A549 (cell line): ENCODE data around the gene FBLN7. TPM values are rescaled to one million over a fixed set of nuclear protein-coding genes. Genes with fewer than 3 reads are reported as not detected.

Experiments
- ATAC-seq, 2 experiments: fragments of 200-7000 bp in 1 of 2; fragments of >200 bp in 1 of 2; cut with Nextera tagmentation in 1 of 2; cut with Tn5 transposase in 1 of 2; 3 replicates each; pipeline versions ENCODE4 v1.8.0 to v1.9.1; 2018 to 2020; ENCODE audit warnings: mild to moderate bottlenecking in 1 of 2, moderate library complexity in 1 of 2
- CTCF ChIA-PET: fragments of 300-600 bp; sonication (Branson Sonifier 250); formaldehyde crosslinking; extraction: SDS; loops from one replicate; lab custom pipeline; 2021; ENCODE audit warnings: antibody characterized with exemption, inconsistent platforms; lab: Yijun Ruan, JAX
- POLR2A ChIA-PET: fragments of 350-600 bp; formaldehyde crosslinking; extraction: SDS; loops from one replicate; lab custom pipeline; 2021; ENCODE audit warnings: antibody characterized with exemption, inconsistent platforms; lab: Yijun Ruan, JAX
- DNase-seq, 2 experiments: peaks; one replicate each; pipeline versions ENCODE4 v3.0.0 to v3.0.0-alpha.2; 2011 to 2016; ENCODE audit warnings: low read depth in 1 of 2, low spot score in 1 of 2
- FAIRE-seq: peaks from 2 replicates; lab custom pipeline; 2011; peaks lifted over from hg19 to GRCh38; lab: Jason Lieb, UNC
- H3K27ac ChIP-seq, 2 experiments: fragments of >200 bp; sonication (Bioruptor Twin); formaldehyde crosslinking; 3 replicates each; pipeline ENCODE4 v1.5.1; 2016 to 2017
- H3K4me1 ChIP-seq: fragments of >200 bp; sonication (Bioruptor Twin); formaldehyde crosslinking; 3 replicates; pipeline ENCODE4 v1.6.1; 2016
- H3K4me2 ChIP-seq: fragments of >200 bp; sonication (Bioruptor Twin); formaldehyde crosslinking; 3 replicates; pipeline ENCODE4 v1.6.1; 2016
- H3K4me3 ChIP-seq: fragments of >200 bp; sonication (Bioruptor Twin); formaldehyde crosslinking; 3 replicates; pipeline ENCODE4 v1.5.1; 2016
- H3K9me3 ChIP-seq: fragments of >200 bp; sonication (Bioruptor Twin); formaldehyde crosslinking; 3 replicates; pipeline ENCODE4 v1.6.1; 2016
- BHLHE40 ChIP-seq: IDR thresholded peaks from 2 replicates; pipeline ENCODE4 v1.6.1; 2012; ENCODE audit warnings: low read depth, low read length, inconsistent platforms
- EP300 ChIP-seq, 2 experiments: fragments of >200 bp; sonication (Bioruptor Twin); formaldehyde crosslinking; IDR thresholded peaks; 2 replicates in 1 of 2; 3 replicates in 1 of 2; pipeline ENCODE4 v1.6.1; 2016 to 2017
- FOSB ChIP-seq: fragments of 250-450 bp; sonication (Bioruptor Pico); IDR thresholded peaks from 2 replicates; pipeline ENCODE4 v1.5.0; 2020; ENCODE audit warnings: mild to moderate bottlenecking, moderate library complexity
- FOSL2 ChIP-seq, 2 experiments: fragments of 450-650 bp in 1 of 2; fragments of >200 bp in 1 of 2; sonication (Bioruptor Twin) in 1 of 2; formaldehyde crosslinking; IDR thresholded peaks; 2 replicates each; pipeline versions ENCODE4 v1.5.0 to v1.6.1; 2016 to 2020; ENCODE audit warnings: mild to moderate bottlenecking in 1 of 2, moderate library complexity in 1 of 2
- HDAC2 ChIP-seq: fragments of 200-600 bp; sonication (generic); IDR thresholded peaks from 2 replicates; pipeline ENCODE4 v1.6.1; 2016
- HEYL ChIP-seq: fragments of 250-450 bp; sonication (Bioruptor Pico); IDR thresholded peaks from 2 replicates; pipeline ENCODE4 v1.8.0; 2021; ENCODE audit warnings: mild to moderate bottlenecking, moderate library complexity
- HOXA7 ChIP-seq: fragments of 250-450 bp; sonication (Bioruptor Pico); IDR thresholded peaks from 2 replicates; pipeline ENCODE4 v1.5.0; 2020; ENCODE audit warnings: mild to moderate bottlenecking, moderate library complexity
- HOXB5 ChIP-seq: fragments of 250-450 bp; sonication (Bioruptor Pico); IDR thresholded peaks from 2 replicates; pipeline ENCODE4 v1.5.0; 2020; ENCODE audit warnings: mild to moderate bottlenecking, moderate library complexity
- JUN ChIP-seq, 2 experiments: fragments of >200 bp; sonication (Bioruptor Twin); formaldehyde crosslinking; IDR thresholded peaks; 2 replicates in 1 of 2; 3 replicates in 1 of 2; pipeline ENCODE4 v1.6.1; 2016 to 2017
- JUNB ChIP-seq: fragments of >200 bp; sonication (Bioruptor Twin); formaldehyde crosslinking; IDR thresholded peaks from 2 replicates; pipeline ENCODE4 v1.6.1; 2016
- KDM5A ChIP-seq: fragments of 200-600 bp; sonication (generic); IDR thresholded peaks from 2 replicates; pipeline ENCODE4 v1.6.1; 2016; ENCODE audit warnings: antibody characterized with exemption, mild to moderate bottlenecking
- MAZ ChIP-seq: fragments of 150-350 bp; IDR thresholded peaks from 2 replicates; pipeline ENCODE4 v1.6.1; 2014; ENCODE audit warnings: antibody characterized with exemption, low read depth, low read length, borderline replicate concordance
- MYC ChIP-seq: IDR thresholded peaks from 2 replicates; pipeline ENCODE4 v1.6.1; 2012; ENCODE audit warnings: mild to moderate bottlenecking, inconsistent platforms, low read length, improper control_type of control experiment, borderline replicate concordance
- NFE2L2 ChIP-seq: fragments of 150-350 bp; conservative IDR thresholded peaks from 2 replicates; pipeline ENCODE4 v1.6.1; 2014; ENCODE audit warnings: low read length
- RARB ChIP-seq: fragments of 250-450 bp; sonication (Bioruptor Pico); IDR thresholded peaks from 2 replicates; pipeline ENCODE4 v1.8.0; 2021; ENCODE audit warnings: mild to moderate bottlenecking, moderate library complexity
- RFX5 ChIP-seq: fragments of 450-650 bp; IDR thresholded peaks from 2 replicates; pipeline ENCODE4 v1.7.1; 2014; ENCODE audit warnings: antibody characterized with exemption, mild to moderate bottlenecking, moderate library complexity
- TFCP2L1 ChIP-seq: fragments of 250-450 bp; sonication (Bioruptor Pico); IDR thresholded peaks from 2 replicates; pipeline ENCODE4 v1.5.0; 2021; ENCODE audit warnings: mild to moderate bottlenecking
- USF2 ChIP-seq: fragments of 450-650 bp; IDR thresholded peaks from 2 replicates; pipeline ENCODE4 v1.6.1; 2014; ENCODE audit warnings: antibody characterized with exemption
- ZNF302 ChIP-seq: fragments of 250-450 bp; sonication (Bioruptor Pico); IDR thresholded peaks from 2 replicates; pipeline ENCODE4 v1.9.0; 2021; ENCODE audit warnings: inconsistent platforms, mild to moderate bottlenecking, moderate library complexity
- ZSCAN20 ChIP-seq: fragments of 250-450 bp; sonication (Bioruptor Pico); IDR thresholded peaks from 2 replicates; pipeline ENCODE4 v1.8.0; 2022; ENCODE audit warnings: mild to moderate bottlenecking, moderate library complexity
- WGBS: methylation state at CpG from one replicate; pipeline ENCODE4 v1.1.6; 2017; ENCODE audit errors: missing lambda C conversion rate; 5-methylcytosine and 5-hydroxymethylcytosine counted together
- polyA plus RNA-seq, 4 experiments: library from polyadenylated mRNA; depleted of rRNA in 3 of 4; stranded (reverse); fragments of >200 nt; fragmentation: RNase III in 1 of 4; extraction: RNeasy Plus Mini Kit Qiagen cat#74134 plus additional on column Dnase treatment in 1 of 4; gene quantifications; 2 replicates in 3 of 4; 3 replicates in 1 of 4; pipeline ENCODE4 v1.2.3, GENCODE V29; 2011 to 2017
- TF ChIP-seq, protein P1 (sequence below): fragments of 250-450 bp; sonication (Bioruptor Pico); IDR thresholded peaks from 2 replicates; pipeline ENCODE4 v1.5.0; 2020; ENCODE audit warnings: low read depth, mild to moderate bottlenecking, moderate library complexity
- TF ChIP-seq, protein P2 (sequence below): fragments of 150-350 bp; IDR thresholded peaks from 2 replicates; pipeline ENCODE4 v1.6.1; 2014; ENCODE audit warnings: low read depth, mild to moderate bottlenecking, low read length
- TF ChIP-seq, protein P3 (sequence below): fragments of >200 bp; sonication (Bioruptor Twin); formaldehyde crosslinking; IDR thresholded peaks from 3 replicates; pipeline ENCODE4 v1.5.1; 2016
- TF ChIP-seq, protein P4 (sequence below): IDR thresholded peaks from 2 replicates; pipeline ENCODE4 v1.6.1; 2012

Gene FBLN7
- polyA plus RNA-seq, 2 of the 4 experiments (the other 2 are of a cell fraction) = 0.47 to 0.63 TPM

DNA sequence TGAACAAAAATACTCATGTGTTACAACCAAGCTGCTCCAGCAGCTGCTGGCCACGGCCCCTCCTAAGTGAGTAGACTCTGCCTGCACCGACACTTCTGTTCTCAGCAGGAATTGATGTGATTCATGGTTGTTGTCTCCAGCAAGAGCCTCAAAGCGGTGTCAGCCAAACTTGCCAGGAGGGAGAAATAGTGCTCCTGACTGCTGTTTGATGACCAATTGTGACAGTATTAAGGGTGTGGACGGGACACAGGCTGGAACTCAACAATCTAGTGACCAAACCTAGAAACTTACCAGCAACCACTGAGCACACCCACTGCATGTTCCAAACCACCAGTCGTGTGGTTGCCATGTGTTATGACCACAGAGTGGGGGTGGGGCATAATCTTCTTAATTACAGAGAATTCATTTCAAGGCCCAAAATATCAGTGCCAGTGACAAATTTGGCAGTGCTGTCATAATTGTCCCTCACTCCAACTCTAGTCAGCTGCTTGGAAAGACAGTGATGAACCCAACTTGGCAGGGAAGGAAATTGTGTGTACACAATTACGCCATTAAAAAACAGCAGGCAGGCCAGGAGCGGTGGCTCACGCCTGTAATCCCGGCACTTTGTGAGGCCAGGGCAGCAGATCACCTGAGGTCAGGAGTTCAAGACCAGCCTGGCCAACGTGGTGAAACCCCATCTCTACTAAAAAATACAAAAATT is 30.4 kb downstream of the FBLN7 start:
- TF ChIP-seq HDAC2 = no peak
- no peak for TF ChIP-seq HOXA7 (CRISPR knock-in tag)
- no peak for TF ChIP-seq NFE2L2
- TF ChIP-seq, protein P1, sequence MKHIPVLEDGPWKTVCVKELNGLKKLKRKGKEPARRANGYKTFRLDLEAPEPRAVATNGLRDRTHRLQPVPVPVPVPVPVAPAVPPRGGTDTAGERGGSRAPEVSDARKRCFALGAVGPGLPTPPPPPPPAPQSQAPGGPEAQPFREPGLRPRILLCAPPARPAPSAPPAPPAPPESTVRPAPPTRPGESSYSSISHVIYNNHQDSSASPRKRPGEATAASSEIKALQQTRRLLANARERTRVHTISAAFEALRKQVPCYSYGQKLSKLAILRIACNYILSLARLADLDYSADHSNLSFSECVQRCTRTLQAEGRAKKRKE (CRISPR knock-in tag) = no peak
- TF ChIP-seq, protein P2, sequence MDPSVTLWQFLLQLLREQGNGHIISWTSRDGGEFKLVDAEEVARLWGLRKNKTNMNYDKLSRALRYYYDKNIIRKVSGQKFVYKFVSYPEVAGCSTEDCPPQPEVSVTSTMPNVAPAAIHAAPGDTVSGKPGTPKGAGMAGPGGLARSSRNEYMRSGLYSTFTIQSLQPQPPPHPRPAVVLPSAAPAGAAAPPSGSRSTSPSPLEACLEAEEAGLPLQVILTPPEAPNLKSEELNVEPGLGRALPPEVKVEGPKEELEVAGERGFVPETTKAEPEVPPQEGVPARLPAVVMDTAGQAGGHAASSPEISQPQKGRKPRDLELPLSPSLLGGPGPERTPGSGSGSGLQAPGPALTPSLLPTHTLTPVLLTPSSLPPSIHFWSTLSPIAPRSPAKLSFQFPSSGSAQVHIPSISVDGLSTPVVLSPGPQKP = no peak
- TF ChIP-seq JUNB = no peak
- TF ChIP-seq HOXB5 (CRISPR knock-in tag) = no peak
- TF ChIP-seq MYC = no peak
- no peak for TF ChIP-seq HEYL (CRISPR knock-in tag)
- TF ChIP-seq, protein P3, sequence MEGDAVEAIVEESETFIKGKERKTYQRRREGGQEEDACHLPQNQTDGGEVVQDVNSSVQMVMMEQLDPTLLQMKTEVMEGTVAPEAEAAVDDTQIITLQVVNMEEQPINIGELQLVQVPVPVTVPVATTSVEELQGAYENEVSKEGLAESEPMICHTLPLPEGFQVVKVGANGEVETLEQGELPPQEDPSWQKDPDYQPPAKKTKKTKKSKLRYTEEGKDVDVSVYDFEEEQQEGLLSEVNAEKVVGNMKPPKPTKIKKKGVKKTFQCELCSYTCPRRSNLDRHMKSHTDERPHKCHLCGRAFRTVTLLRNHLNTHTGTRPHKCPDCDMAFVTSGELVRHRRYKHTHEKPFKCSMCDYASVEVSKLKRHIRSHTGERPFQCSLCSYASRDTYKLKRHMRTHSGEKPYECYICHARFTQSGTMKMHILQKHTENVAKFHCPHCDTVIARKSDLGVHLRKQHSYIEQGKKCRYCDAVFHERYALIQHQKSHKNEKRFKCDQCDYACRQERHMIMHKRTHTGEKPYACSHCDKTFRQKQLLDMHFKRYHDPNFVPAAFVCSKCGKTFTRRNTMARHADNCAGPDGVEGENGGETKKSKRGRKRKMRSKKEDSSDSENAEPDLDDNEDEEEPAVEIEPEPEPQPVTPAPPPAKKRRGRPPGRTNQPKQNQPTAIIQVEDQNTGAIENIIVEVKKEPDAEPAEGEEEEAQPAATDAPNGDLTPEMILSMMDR = no peak
- no peak for TF ChIP-seq KDM5A
- TF ChIP-seq TFCP2L1 (CRISPR knock-in tag) = no peak
- TF ChIP-seq, protein P4, sequence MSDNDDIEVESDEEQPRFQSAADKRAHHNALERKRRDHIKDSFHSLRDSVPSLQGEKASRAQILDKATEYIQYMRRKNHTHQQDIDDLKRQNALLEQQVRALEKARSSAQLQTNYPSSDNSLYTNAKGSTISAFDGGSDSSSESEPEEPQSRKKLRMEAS = no peak
- no peak for TF ChIP-seq FOSL2 (IDR thresholded peaks at IDR 0.05)
- TF ChIP-seq FOSL2 (CRISPR knock-in tag; IDR thresholded peaks at IDR 0.05) = no peak
- TF ChIP-seq RARB (CRISPR knock-in tag) = no peak
- no peak for TF ChIP-seq RFX5
- no peak for TF ChIP-seq FOSB (CRISPR knock-in tag)
- Histone ChIP-seq H3K4me2 (no peak overlapping the region), H3K4me3 (no peak overlapping the region), H3K27ac (no peak overlapping the region), H3K4me1 (no peaks in the 10 kb centered on the region), H3K9me3 (no peaks in the 10 kb centered on the region)
- POLR2A ChIA-PET = no interaction called here
- WGBS = 69% methylated on average over 10 of the region's 10 CpGs
- DNase-seq (no peak), ATAC-seq (no peak), FAIRE-seq (no peak)
- CTCF ChIA-PET = no interaction called here

DNA sequence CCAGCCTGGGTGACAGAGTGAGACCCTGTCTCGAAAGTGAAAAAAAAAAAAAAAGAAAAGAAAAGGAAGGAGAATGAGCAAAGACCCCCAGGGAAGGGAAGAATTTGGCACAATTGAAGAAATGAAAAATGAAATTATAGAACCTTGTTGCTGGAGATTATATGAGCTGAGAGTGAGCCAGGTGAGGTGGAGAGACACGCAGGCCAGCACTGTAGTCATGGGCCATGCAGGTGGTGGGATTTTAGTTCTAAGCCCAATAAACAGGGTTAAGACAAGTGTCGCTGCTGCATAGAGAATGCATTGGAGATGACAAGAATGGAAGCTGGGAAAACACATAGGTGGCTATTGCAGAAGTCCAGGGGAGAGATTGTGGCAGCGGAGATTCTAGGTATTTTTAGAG is 32.3 kb downstream of the FBLN7 start:
- no peak for TF ChIP-seq MAZ
- TF ChIP-seq, all 56 proteins: peak for 0
- Histone ChIP-seq H3K4me2 (no peak overlapping the region), H3K9me3 (no peaks in the 10 kb centered on the region), H3K27ac (no peak overlapping the region), H3K4me3 (no peak overlapping the region), H3K4me1 (no peaks in the 10 kb centered on the region)
- ChIA-PET CTCF (no interaction called here), POLR2A (no interaction called here)
- FAIRE-seq (no peak), DNase-seq (no peak), ATAC-seq (no peak)
- WGBS = 74% methylated on average over 4 of the region's 4 CpGs

DNA sequence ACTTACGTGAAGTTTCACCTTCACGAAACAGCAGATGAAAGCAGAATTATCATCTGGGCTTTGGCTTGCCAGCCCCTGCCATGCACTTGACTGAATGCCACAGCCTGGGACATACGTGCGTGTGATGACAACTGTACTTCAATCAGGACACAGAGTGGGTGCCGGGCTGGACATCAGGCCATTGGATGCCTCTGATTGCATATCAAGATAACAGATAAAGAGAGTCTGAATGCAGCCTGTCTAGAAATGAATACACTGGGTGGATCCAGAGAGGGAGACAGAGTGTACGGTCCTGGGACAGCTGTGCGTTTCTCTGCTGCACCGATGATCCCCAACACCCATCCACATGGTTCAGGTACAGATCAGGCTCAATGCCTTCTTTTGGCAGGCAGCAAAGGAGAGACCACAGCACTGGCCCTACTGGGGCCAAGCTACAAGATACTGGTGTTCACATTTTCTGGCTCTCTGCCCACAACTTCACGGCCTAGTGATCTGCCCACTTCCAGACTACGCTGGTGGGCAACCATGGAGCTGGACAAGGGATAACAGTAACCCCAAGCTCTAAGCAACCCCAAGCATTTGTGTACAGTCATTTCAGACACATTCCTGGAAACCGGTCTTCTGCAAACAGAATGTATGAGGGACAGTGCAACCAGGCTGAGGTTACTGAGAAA is 35.6 kb downstream of the FBLN7 start:
- H3K27ac ChIP-seq = no peak overlapping the region
- CTCF ChIA-PET = interaction anchor here (0.8 to 0.9 kb wide), 2 partner anchors 12 to 52 kb away, joined by 3 read pairs; no protein-coding TSS in a partner anchor
- ATAC-seq = peak in 1 of 2 experiments; percentile 19; a peak in 2 of 6 replicates
- no peak overlapping the region for H3K4me2 ChIP-seq
- FAIRE-seq = no peak
- no peak for DNase-seq
- H3K4me1 ChIP-seq = no peaks in the 10 kb centered on the region
- H3K9me3 ChIP-seq = no peaks in the 10 kb centered on the region
- POLR2A ChIA-PET = no interaction called here
- TF ChIP-seq JUN (IDR thresholded peaks at IDR 0.05) = no peak
- no peak for TF ChIP-seq HOXB5 (CRISPR knock-in tag)
- TF ChIP-seq, protein P2 = no peak
- no peak for TF ChIP-seq USF2
- no peak for TF ChIP-seq ZNF302 (CRISPR knock-in tag)
- TF ChIP-seq BHLHE40 = no peak
- no peak for TF ChIP-seq EP300 (IDR thresholded peaks at IDR 0.05)
- TF ChIP-seq TFCP2L1 (CRISPR knock-in tag) = no peak
- no peak for TF ChIP-seq ZSCAN20 (CRISPR knock-in tag)
- WGBS = 92% methylated on average over 11 of the region's 11 CpGs
- no peak overlapping the region for H3K4me3 ChIP-seq
